SW 1271 (cell line): ENCODE data around the gene CHST8.
"Not testable (repeated sequence)": the region's sequence is repeated elsewhere in the genome, so short reads cannot be mapped to it uniquely, and the experiment has no call there.

Experiments used
- DNase-seq, 2 experiments: peaks; one replicate each; lab custom pipeline; 2025; lab: John Stamatoyannopoulos, UW

Gene CHST8

DNA sequence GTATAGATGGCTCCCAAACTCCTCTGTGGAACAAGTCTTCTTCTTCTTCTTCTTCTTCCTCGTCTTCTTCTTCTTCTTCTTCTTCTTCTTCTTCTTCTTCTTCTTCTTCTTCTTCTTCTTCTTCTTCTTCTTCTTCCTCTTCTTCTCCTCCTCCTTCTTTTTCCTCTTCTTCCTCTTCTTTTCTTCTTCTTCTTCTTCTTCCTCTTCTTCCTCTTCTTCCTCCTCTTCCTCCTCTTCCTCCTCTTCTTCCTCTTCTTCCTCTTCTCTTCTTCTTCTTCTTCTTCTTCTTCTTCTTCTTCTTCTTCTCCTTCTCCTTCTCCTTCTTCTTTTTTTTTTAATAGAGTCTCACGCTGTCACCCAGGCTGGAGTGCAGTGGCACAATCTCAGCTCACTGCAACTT, 3.4 kb upstream of the CHST8 start:
- not testable (repeated sequence) for DNase-seq

DNA sequence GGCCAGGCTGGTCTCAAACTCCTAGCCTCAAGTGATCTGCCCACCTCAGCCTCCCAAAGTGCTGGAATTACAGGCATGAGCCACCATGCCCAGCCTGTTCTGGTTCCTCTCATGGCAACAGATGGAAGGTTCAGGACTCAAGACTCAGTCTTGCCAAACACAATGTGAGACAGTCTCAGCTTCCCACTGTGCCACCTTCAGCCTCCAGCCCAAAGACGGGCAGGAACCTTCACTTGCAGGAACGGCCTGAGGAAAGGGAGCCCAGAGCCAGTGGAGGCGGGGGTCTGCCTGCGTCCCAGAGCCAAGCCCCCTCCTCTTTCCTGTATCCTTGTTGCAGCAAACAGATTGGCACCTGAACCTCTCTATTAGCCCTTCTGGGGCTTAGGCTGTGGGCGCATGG, 2.9 kb upstream of the CHST8 start:
- no peak for DNase-seq

- no peak for DNase-seq
These were observed 1.1 kb upstream of the CHST8 start for GRCh38 chr19:33620611-33621010.

GRCh38 chr19:33621065-33621785, 528 bp upstream of the CHST8 start:
- DNase-seq, result no peak

DNA sequence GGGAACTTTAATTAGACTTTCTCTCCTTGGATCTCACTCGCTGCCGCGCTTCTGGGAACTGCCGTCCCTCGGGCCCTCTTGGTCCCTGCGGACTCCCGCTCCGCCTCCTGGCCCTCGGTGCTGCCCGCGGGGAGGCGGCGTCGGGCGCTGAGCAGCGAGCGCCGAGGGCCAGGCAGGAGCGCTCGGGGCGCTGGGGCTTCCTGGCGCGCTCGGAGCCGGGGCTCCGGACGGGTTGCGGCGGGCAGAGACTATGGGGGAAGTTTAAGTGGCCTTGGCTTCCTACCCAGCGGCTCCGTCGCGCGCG, 704 bp downstream of the CHST8 start:
- no peak for DNase-seq

DNA sequence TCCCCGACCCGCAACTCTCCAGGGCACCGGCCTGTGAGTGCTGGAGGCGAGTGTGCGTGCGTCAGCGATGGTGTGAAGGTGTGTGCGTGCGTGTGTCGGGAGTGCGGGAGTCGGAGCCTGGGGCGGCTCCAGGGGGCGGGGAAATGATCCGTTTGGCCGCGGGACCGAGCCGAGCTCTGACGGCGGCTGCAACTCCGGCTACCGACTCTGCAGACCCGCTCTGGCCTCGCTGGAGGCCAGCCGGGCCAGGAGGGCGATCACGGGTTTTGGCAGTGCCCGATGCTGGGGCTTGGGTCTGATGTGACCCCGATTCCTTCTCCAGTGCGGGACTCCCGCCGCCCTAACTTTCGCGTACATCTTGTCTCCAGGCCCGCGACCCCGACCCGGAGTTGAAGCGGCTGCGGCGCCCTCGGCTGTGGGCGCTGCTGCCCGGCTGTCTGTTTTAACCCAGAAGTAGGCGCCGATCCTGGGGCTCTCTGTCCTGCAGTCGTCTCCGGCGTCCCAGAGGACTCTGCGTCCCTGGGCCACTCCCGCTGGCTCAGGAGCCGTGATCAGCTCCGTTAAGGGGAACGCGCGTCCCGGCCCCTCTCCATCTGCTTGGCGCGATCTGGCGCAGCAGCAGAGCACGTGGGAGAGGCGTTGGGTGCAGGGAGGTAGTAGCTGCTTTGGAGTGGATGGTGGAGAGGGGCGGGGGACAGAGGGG, 1.2 kb downstream of the CHST8 start:
- DNase-seq, result no peak

- no peak for DNase-seq
These were observed 2.8 kb downstream of the CHST8 start for GRCh38 chr19:33624586-33624985.

DNA sequence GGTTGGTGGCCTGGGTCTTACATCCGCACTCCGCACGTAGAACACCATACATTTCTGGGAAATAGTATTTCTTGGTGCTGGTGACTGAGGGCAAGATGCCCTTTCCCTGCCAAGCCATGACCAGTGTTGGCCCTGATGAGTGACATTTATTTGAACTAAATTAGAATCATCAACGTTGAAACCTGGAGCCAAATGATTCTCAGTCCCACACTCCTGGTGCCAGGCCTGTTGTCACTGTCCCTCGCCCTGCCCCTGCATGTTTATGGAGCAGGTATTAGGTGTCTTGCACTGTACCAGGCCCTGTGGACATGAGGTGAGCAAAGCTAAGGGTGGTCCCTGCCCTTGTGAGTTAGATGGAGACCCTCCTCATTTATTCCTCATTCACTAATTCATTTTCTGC, 5.8 kb downstream of the CHST8 start:
- no peak for DNase-seq

DNA sequence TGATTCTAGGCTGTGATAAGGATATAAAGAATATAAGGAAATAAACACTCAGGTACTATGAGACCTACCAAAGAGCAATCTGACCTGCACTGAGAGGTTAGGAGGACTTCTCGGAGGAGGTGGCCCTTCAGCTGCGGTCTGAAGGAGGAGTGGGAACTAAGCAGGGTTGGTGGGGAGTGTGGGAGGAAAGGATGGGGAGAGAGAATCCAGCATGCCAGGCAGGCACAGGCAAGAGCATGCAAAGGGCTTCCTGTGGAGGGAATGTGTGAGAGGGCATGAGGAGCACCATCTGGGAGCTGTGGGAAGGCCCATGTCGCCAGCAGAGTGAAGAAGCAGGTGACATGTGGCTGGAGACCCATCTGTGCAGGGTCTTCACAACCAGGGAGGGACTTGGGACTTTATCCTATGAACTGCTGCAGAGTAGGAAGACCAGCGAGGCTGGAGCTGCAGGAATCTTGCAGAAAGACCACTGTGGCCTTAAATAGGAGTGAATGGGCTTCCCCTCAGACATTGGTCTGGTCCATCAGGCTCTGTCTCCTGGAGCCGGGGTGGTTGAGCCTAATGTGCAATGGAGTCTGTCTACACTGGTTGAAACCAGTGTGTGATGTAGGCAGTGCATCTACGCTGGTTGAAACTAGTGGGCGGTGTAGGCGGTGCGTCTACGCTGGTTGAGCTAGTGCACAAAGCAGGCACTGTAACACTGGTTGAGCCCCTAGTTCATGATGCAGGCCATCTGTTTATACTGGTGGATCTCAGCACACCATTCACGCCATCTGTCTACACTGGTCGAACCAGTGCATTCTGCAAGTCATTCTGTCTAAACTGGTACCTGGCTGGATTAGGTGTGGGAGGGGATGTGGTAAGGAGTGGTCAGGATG, 6.4 kb downstream of the CHST8 start:
- no peak for DNase-seq

- no peak for DNase-seq
These were observed 7.4 kb downstream of the CHST8 start for GRCh38 chr19:33628921-33629825.

GRCh38 chr19:33629826-33630375, 8.1 kb downstream of the CHST8 start:
- no peak for DNase-seq

DNA sequence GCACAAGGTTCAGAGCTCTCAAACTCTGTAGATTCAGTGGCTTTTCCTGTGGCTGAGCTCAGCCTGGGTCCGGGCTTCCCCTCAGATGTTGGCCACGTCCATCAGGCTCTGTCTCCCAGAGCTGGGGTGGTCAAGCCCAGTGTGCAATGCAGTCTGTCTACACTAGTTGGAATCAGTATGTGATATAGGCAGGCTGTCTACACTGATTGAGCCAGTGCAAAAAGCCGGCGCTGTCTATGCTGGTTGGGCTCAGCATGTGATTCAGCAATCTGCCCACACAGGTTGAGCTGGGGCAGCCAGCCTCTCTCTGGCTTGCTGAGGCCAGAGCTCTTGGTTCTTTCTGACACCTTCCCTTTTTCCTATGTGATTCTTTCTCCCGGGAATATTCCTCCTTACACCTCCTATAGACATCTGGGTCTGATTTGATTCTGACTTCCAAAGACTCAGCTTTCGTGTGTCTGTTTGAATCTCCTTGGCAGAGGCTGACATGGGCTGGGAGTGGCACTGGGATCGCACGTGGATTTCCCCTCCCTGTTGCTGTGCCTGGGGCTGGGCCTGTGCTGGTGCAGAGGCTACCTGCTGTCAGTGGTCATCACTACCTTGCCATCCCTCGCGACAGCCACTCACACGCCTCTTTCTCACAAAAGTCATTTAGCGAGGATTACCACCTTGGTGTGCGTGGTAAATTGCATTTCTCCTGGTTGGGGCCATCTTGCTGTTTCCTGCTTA, 9.3 kb downstream of the CHST8 start:
- no peak for DNase-seq

DNA sequence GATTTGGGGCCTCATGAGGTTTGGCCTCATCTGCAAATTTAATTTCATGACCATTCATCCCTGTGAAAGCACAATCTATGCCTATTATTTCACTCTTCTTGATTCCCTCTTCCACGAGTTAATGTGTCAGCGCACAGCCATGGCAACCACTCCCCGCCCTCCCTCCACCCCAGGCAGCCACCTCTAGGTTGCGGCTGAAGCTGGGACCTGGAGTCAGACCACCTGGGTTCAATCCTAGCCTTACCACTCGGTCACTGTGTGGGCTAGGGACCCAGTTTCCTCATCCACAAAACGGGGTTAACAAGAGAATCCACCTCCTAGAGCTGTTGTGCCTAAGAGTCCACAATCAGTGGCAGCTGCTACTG, 9.8 kb downstream of the CHST8 start:
- no peak for DNase-seq

- DNase-seq, result no peak
These were observed 12.8 kb downstream of the CHST8 start for GRCh38 chr19:33634361-33635091.

DNA sequence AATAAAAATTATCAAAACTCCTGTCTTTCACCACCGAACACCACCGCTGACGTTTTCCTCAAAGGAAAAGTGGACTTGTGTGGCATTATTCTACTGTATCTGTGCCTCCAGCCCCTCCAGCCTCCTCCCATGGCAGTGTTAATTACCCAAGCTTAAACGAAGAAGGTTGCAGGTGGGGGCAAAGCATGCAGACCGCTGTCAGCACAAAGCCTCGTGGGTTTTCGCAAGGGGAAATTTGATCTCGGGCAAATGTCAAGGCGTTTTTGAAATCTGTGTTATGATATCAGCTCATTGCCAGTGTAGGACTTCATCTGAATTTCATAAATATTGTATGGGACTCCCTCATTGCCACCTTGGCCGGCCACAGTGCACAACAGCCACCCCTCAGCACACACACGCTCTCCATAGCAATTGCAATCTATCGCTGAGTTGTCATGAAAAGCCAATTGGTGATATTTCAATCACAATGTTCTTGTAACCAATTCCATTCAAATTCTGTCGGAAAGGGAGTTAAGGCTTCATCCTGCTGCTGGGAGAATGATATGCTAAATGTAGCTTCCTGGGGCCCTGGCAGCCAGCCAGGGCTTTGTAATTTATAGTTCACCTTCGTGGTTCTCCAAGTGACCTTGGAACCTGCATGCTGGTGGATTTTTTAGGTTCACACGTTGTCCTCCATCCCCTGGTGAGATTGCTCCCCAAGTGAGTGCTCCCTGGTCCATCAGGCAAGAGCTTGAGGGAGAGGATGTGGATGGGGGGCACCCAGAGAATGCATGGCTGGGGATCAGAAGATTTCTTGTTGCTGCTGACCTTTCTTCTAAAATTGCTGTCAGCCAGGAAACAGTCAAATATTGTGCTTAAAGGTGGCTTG, 16.6 kb downstream of the CHST8 start:
- no peak for DNase-seq

GRCh38 chr19:33639035-33639681, 17.4 kb downstream of the CHST8 start:
- DNase-seq, result no peak

- no peak for DNase-seq
These were observed 19.0 kb downstream of the CHST8 start for GRCh38 chr19:33640773-33641172.

GRCh38 chr19:33641261-33641660, 19.5 kb downstream of the CHST8 start:
- DNase-seq, result no peak
